Heart left ventricle (tissue), 13 donors: ENCODE measurements around the gene MGLL.
A peak's percentile ranks its signal among the peaks of the same experiment; 100 is the strongest.

ENCODE experiments used
- POLR2A ChIP-seq, 2 donors: fragments of 450-650 bp; IDR thresholded peaks; one replicate each; pipeline ENCODE4 v1.6.1; 2017; ENCODE audit warnings: antibody characterized with exemption in 2 of 2, mild to moderate bottlenecking in 2 of 2, moderate library complexity in 2 of 2
- TF ChIP-seq, protein P1 (sequence below), 12 donors: fragments of 200-600 bp; sonication (generic) in 4 of 12; IDR thresholded peaks; one replicate each; pipeline versions ENCODE4 v1.5.0 to v1.8.0; 2018 to 2022; ENCODE audit warnings: antibody characterized with exemption in 12 of 12, mild to moderate bottlenecking in 5 of 12
- donor health status: ischemic (EF 13 %, LVEDD 7.1; RV severe dilation, severe dysfunction).
- donor health status: DM: no; HTN: yes; CAD: no.
- donor health status: DM: no; HTN: no; CAD: no.
- donor health status: ischemic (EF 25% LVEDD 6.9; RV normal size, moderate dysfunction).
- donor health status: ischemic (EF 25% LVEDD 5.7; RV mildly dilated, moderate dysfunction).
- donor health status: ischemic (EF 35%, LVEDD 5.7; RV mildly dilated, moderate dysfunction).
- donor health status: nonischemic (EF 11% LVEDD 7.7; RV severe dilation, severe dysfunction).
- donor health status: DM: yes; HTN: yes; CAD: no.
- donor health status: PGD.
- donor health status: ischemic (EF 29% LVEDD 5.4; RV normal size, mild dysfunction).
- donor health status: nonischemic (EF 23%, LVEDD 6.1; RV moderate dilation, normal function).

DNA sequence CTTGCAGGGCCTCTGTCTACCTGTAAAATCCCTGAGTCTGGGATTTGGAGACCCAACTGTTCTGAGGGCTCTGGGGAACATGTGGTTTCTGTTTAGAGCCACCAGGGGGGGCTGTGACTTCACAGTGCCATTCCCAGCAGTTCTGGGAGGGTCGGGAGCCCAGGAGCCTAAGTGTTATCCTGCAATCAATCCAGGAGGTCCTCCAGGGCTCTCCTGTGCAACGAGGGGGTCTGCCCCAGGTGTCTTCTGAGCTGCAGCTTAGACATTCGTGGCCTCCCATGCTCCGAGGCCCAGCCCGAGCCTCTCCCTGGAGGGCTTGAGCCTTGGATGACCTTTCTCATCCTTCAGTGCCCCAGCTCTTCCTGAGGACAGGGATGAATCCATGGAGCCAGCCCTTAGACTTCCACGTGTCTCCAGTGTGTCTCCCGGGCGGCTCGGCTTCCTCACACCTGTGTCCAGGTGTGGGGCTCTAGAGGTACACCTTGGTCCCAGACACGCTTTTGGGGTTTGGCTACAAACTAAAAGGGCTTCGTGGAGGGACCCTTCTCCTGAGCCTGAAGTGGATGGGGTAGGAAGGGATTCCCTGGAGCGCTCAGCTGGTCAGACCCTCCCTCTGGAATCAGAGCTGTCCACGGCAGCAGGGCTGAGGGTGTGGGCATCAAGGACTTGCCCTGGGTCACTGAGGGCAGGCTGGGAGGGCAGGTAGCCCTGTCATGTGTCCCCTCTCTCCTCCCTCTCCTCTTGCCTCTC is 169.9 kb downstream of the MGLL start:
- TF ChIP-seq POLR2A (IDR thresholded peaks at IDR 0.05), result no peak
- TF ChIP-seq, protein P1, sequence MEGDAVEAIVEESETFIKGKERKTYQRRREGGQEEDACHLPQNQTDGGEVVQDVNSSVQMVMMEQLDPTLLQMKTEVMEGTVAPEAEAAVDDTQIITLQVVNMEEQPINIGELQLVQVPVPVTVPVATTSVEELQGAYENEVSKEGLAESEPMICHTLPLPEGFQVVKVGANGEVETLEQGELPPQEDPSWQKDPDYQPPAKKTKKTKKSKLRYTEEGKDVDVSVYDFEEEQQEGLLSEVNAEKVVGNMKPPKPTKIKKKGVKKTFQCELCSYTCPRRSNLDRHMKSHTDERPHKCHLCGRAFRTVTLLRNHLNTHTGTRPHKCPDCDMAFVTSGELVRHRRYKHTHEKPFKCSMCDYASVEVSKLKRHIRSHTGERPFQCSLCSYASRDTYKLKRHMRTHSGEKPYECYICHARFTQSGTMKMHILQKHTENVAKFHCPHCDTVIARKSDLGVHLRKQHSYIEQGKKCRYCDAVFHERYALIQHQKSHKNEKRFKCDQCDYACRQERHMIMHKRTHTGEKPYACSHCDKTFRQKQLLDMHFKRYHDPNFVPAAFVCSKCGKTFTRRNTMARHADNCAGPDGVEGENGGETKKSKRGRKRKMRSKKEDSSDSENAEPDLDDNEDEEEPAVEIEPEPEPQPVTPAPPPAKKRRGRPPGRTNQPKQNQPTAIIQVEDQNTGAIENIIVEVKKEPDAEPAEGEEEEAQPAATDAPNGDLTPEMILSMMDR (IDR thresholded peaks at IDR 0.05), result peak; percentile 83 to 96 (median 92)
